Panc1 (cell line): Measurements from ENCODE around the gene NAB2. TPM values are rescaled to one million over a fixed set of nuclear protein-coding genes. Genes with fewer than 3 reads are reported as not detected.

Experiments
- ATAC-seq: fragments of 200-7000 bp; cut with Tn5 transposase; 2 replicates; pipeline ENCODE4 v1.9.1; 2020; ENCODE audit warnings: mild to moderate bottlenecking, moderate library complexity
- BruUV-seq: library from RNA; stranded (reverse); fragments of 400-500 nt; replicated peaks from 2 replicates; lab custom pipeline; 2021; lab: Mats Ljungman, UMichigan
- CTCF ChIA-PET: fragments of 300-600 bp; sonication (Branson Sonifier 250); formaldehyde crosslinking; loops from one replicate; lab custom pipeline; 2022; ENCODE audit warnings: antibody characterized with exemption; lab: Charles Lee
- POLR2A ChIA-PET: fragments of 300-600 bp; sonication (Branson Sonifier 250); formaldehyde crosslinking; loops from one replicate; lab custom pipeline; 2022; ENCODE audit warnings: antibody characterized with exemption; lab: Charles Lee
- DNase-seq: peaks from one replicate; pipeline ENCODE4 v3.0.0-alpha.2; 2010; ENCODE audit warnings: low read depth, low spot score
- H3K27ac ChIP-seq: 2 replicates; pipeline ENCODE4 v1.5.1; 2011; ENCODE audit warnings: mild to moderate bottlenecking, low read length, inconsistent platforms
- H3K27me3 ChIP-seq: fragments of 200-500 bp; sonication (Bioruptor generic); 2 replicates; pipeline ENCODE4 v1.6.0; 2014; ENCODE audit warnings: low read length, inconsistent platforms; ENCODE audit not compliant: control insufficient read depth, insufficient read depth
- H3K36me3 ChIP-seq: fragments of 200-500 bp; sonication (Bioruptor generic); 2 replicates; pipeline ENCODE4 v1.5.1; 2014; ENCODE audit warnings: inconsistent platforms, mild to moderate bottlenecking, low read length, moderate library complexity; ENCODE audit not compliant: control insufficient read depth, insufficient read depth
- H3K4me1 ChIP-seq: 2 replicates; pipeline ENCODE4 v1.5.1; 2011; ENCODE audit warnings: inconsistent platforms, mild to moderate bottlenecking, low read length, moderate library complexity; ENCODE audit not compliant: control insufficient read depth, insufficient read depth
- H3K4me3 ChIP-seq, 2 experiments: 2 replicates each; pipeline ENCODE4 v1.5.1; 2011 to 2012; ENCODE audit warnings: low read depth in 2 of 2, low read length in 2 of 2, mild to moderate bottlenecking in 2 of 2, inconsistent platforms in 1 of 2, moderate library complexity in 1 of 2
- H3K9me3 ChIP-seq: fragments of 200-500 bp; sonication (Bioruptor generic); 2 replicates; pipeline ENCODE4 v1.5.1; 2014; ENCODE audit warnings: low read depth, mild to moderate bottlenecking, inconsistent platforms, low read length, moderate library complexity; ENCODE audit not compliant: control insufficient read depth, insufficient read depth
- POLR2AphosphoS5 ChIP-seq: IDR thresholded peaks from 2 replicates; pipeline ENCODE4 v1.6.1; 2012; ENCODE audit warnings: mild to moderate bottlenecking, low read depth, low read length, moderate library complexity
- REST ChIP-seq, 2 experiments: IDR thresholded peaks; 2 replicates each; pipeline ENCODE4 v1.6.1; 2011 to 2012; ENCODE audit warnings: low read depth in 2 of 2, control low read depth in 1 of 2, low read length in 1 of 2, mild to moderate bottlenecking in 1 of 2, moderate library complexity in 1 of 2; ENCODE audit not compliant: insufficient read depth in 1 of 2
- SIN3A ChIP-seq: IDR thresholded peaks from 2 replicates; pipeline ENCODE4 v1.6.1; 2012; ENCODE audit warnings: low read depth, mild to moderate bottlenecking, low read length, moderate library complexity, borderline replicate concordance; ENCODE audit not compliant: insufficient read depth
- TCF7L2 ChIP-seq: IDR thresholded peaks from 2 replicates; pipeline ENCODE4 v1.6.1; 2011; ENCODE audit warnings: mild to moderate bottlenecking, low read depth, low read length, inconsistent platforms
- in situ Hi-C: cut with HindIII; loops from 2 replicates; pipeline ENCODE4 v1.10.0; 2016; ENCODE audit warnings: low sequenced_read_pairs, low pct_unique_long_range_greater_than_20kb
- intact Hi-C: fragments of 100-400 bp; cut with micrococcal nuclease; formaldehyde crosslinking; loops from one replicate; pipeline ENCODE4 v1.10.0; 2022; ENCODE audit not compliant: unreplicated experiment
- total RNA-seq: library from RNA; stranded (reverse); gene quantifications from one replicate; pipeline ENCODE4 v1.2.1, GENCODE V29; 2021; ENCODE audit not compliant: unreplicated experiment
- TF ChIP-seq, protein P1 (sequence below): fragments of 450-650 bp; IDR thresholded peaks from 2 replicates; pipeline ENCODE4 v1.5.1; 2017; ENCODE audit warnings: mild to moderate bottlenecking

NAB2 gene
- total RNA-seq, 1 experiment from 2014 or later: 13.9 TPM

DNA sequence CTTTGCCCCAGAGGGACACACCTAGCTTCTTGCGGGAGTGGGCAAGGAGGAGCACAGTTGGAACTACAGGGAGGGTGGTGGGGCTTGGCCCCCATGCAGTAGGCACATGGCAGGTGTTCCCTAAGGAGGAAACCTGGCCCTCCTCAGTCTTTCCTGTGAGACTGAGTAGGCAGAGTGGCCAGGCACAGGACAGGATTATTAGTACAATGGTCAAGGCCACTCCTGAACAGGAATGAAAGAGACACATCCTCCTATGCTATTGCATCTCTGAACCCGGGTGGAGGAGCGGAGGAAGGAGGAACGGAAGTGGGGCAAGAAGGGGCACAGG, 39.8 kb upstream of the NAB2 start:
- ChIA-PET CTCF (interaction anchor here (0.6 to 0.7 kb wide), 2 partner anchors 38 to 164 kb away, joined by 3 read pairs; no protein-coding TSS in a partner anchor), POLR2A (no interaction called here)
- H3K27ac ChIP-seq: no peak overlapping the region
- intact Hi-C loops (no loop called here), in situ Hi-C loops (no loop called here)
- BruUV-seq: no TSS peak
- H3K9me3 ChIP-seq: no peaks in the 10 kb centered on the region
- no peaks in the 10 kb centered on the region for H3K36me3 ChIP-seq
- TF ChIP-seq SIN3A (no peak), REST (IDR thresholded peaks at IDR 0.05; ENCODE audit: insufficient read depth in 1 of 2, low read depth in 2 of 2, low read length in 1 of 2) (no peak), TCF7L2 (no peak), POLR2AphosphoS5 (no peak)
- TF ChIP-seq, protein P1, sequence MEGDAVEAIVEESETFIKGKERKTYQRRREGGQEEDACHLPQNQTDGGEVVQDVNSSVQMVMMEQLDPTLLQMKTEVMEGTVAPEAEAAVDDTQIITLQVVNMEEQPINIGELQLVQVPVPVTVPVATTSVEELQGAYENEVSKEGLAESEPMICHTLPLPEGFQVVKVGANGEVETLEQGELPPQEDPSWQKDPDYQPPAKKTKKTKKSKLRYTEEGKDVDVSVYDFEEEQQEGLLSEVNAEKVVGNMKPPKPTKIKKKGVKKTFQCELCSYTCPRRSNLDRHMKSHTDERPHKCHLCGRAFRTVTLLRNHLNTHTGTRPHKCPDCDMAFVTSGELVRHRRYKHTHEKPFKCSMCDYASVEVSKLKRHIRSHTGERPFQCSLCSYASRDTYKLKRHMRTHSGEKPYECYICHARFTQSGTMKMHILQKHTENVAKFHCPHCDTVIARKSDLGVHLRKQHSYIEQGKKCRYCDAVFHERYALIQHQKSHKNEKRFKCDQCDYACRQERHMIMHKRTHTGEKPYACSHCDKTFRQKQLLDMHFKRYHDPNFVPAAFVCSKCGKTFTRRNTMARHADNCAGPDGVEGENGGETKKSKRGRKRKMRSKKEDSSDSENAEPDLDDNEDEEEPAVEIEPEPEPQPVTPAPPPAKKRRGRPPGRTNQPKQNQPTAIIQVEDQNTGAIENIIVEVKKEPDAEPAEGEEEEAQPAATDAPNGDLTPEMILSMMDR: no peak
- no peaks in the 10 kb centered on the region for H3K4me1 ChIP-seq
- ATAC-seq (no peak), DNase-seq (no peak)
- no peak overlapping the region for H3K4me3 ChIP-seq
- peaks cover 10% of the 10 kb centered on the region for H3K27me3 ChIP-seq

GRCh38 chr12:57049890-57050289, 39.0 kb upstream of the NAB2 start, which contains the start of gene MYO1A:
MYO1A (minus strand) TSS chr12:57050129; CDS start chr12:57048323, 1,806 bp downstream.
- no peaks in the 10 kb centered on the region for H3K9me3 ChIP-seq
- no peaks in the 10 kb centered on the region for H3K36me3 ChIP-seq
- H3K27me3 ChIP-seq: peaks cover 10% of the 10 kb centered on the region
- no peak within 1 kb of the TSS for H3K27ac ChIP-seq
- no peak for DNase-seq
- intact Hi-C loops: no loop called here
- in situ Hi-C loops: no loop called here
- CTCF ChIA-PET: interaction anchor here (0.7 kb wide), 1 partner anchor 39 kb away, joined by 3 read pairs; no protein-coding TSS in a partner anchor
- no peak for TF ChIP-seq SIN3A
- peak; percentile 90 to 94 for TF ChIP-seq REST (IDR thresholded peaks at IDR 0.05; ENCODE audit: insufficient read depth in 1 of 2, low read depth in 2 of 2, low read length in 1 of 2)
- no TSS peak for BruUV-seq
- ATAC-seq: peak; percentile 36; the same call in 1 of the 2 replicates
- H3K4me3 ChIP-seq: no peak within 1 kb of the TSS
- POLR2A ChIA-PET: no interaction called here
- H3K4me1 ChIP-seq: no peaks in the 10 kb centered on the region
